ENCODE results near the gene IL18BP. TPM values are rescaled to one million over a fixed set of nuclear protein-coding genes. Genes with fewer than 3 reads are reported as not detected.

IL18BP gene
- total RNA-seq, 1 donor from 2014 or later: 19.8 TPM

GRCh38 chr11:71977743-71978418, 20.8 kb upstream of the IL18BP start:
- DNase-seq (ENCODE audit: low spot score, unreplicated experiment): no peak
- peaks cover 11% of the 10 kb centered on the region for H3K36me3 Mint-ChIP-seq (ENCODE audit: insufficient read depth)
- H3K4me1 Mint-ChIP-seq (ENCODE audit: low read depth): no peaks in the 10 kb centered on the region
- H3K4me3 Mint-ChIP-seq (ENCODE audit: low read depth): no peak overlapping the region
- H3K27me3 Mint-ChIP-seq: no peaks in the 10 kb centered on the region
- H3K9me3 Mint-ChIP-seq (ENCODE audit: low read depth): no peaks in the 10 kb centered on the region
- peak; percentile 66 for TF ChIP-seq CTCF (IDR thresholded peaks at IDR 0.05; ENCODE audit: unreplicated experiment)
- H3K27ac Mint-ChIP-seq: no peak overlapping the region

- no peak for DNase-seq (ENCODE audit: low spot score, unreplicated experiment)
- Mint-ChIP-seq H3K9me3 (ENCODE audit: low read depth) (no peaks in the 10 kb centered on the region), H3K36me3 (ENCODE audit: insufficient read depth) (peaks cover 14% of the 10 kb centered on the region), H3K27me3 (no peaks in the 10 kb centered on the region), H3K4me1 (ENCODE audit: low read depth) (no peaks in the 10 kb centered on the region), H3K27ac (no peak overlapping the region), H3K4me3 (ENCODE audit: low read depth) (no peak overlapping the region)
- no peak for TF ChIP-seq CTCF (IDR thresholded peaks at IDR 0.05; ENCODE audit: unreplicated experiment)
These were observed 19.6 kb upstream of the IL18BP start for GRCh38 chr11:71979094-71979493.

- no peak for TF ChIP-seq CTCF (IDR thresholded peaks at IDR 0.05; ENCODE audit: unreplicated experiment)
- H3K9me3 Mint-ChIP-seq (ENCODE audit: low read depth): no peaks in the 10 kb centered on the region
- no peak for DNase-seq (ENCODE audit: low spot score, unreplicated experiment)
- no peaks in the 10 kb centered on the region for H3K4me1 Mint-ChIP-seq (ENCODE audit: low read depth)
- H3K36me3 Mint-ChIP-seq (ENCODE audit: insufficient read depth): peaks cover 11% of the 10 kb centered on the region
- H3K27ac Mint-ChIP-seq: no peak overlapping the region
- no peaks in the 10 kb centered on the region for H3K27me3 Mint-ChIP-seq
- H3K4me3 Mint-ChIP-seq (ENCODE audit: low read depth): no peak overlapping the region
These were observed 19.1 kb upstream of the IL18BP start for GRCh38 chr11:71979602-71980001.

- DNase-seq (ENCODE audit: low spot score, unreplicated experiment): no peak
- peaks cover 6% of the 10 kb centered on the region for H3K36me3 Mint-ChIP-seq (ENCODE audit: insufficient read depth)
- TF ChIP-seq CTCF (IDR thresholded peaks at IDR 0.05; ENCODE audit: unreplicated experiment): no peak
- H3K27me3 Mint-ChIP-seq: no peaks in the 10 kb centered on the region
- no peaks in the 10 kb centered on the region for H3K9me3 Mint-ChIP-seq (ENCODE audit: low read depth)
- no peak overlapping the region for H3K27ac Mint-ChIP-seq
- H3K4me1 Mint-ChIP-seq (ENCODE audit: low read depth): no peaks in the 10 kb centered on the region
- H3K4me3 Mint-ChIP-seq (ENCODE audit: low read depth): no peak overlapping the region
These were observed 12.6 kb upstream of the IL18BP start for GRCh38 chr11:71986131-71986530.

GRCh38 chr11:71987521-71987920, 11.2 kb upstream of the IL18BP start:
- H3K9me3 Mint-ChIP-seq (ENCODE audit: low read depth): no peaks in the 10 kb centered on the region
- no peak overlapping the region for H3K27ac Mint-ChIP-seq
- no peaks in the 10 kb centered on the region for H3K27me3 Mint-ChIP-seq
- no peak for DNase-seq (ENCODE audit: low spot score, unreplicated experiment)
- no peak for TF ChIP-seq CTCF (IDR thresholded peaks at IDR 0.05; ENCODE audit: unreplicated experiment)
- peaks cover 7% of the 10 kb centered on the region for H3K36me3 Mint-ChIP-seq (ENCODE audit: insufficient read depth)
- H3K4me3 Mint-ChIP-seq (ENCODE audit: low read depth): no peak overlapping the region
- H3K4me1 Mint-ChIP-seq (ENCODE audit: low read depth): no peaks in the 10 kb centered on the region

Measured in progenitor cell of endocrine pancreas (in vitro differentiated cells).